Measurements from ENCODE around the gene RNF182.

DNA sequence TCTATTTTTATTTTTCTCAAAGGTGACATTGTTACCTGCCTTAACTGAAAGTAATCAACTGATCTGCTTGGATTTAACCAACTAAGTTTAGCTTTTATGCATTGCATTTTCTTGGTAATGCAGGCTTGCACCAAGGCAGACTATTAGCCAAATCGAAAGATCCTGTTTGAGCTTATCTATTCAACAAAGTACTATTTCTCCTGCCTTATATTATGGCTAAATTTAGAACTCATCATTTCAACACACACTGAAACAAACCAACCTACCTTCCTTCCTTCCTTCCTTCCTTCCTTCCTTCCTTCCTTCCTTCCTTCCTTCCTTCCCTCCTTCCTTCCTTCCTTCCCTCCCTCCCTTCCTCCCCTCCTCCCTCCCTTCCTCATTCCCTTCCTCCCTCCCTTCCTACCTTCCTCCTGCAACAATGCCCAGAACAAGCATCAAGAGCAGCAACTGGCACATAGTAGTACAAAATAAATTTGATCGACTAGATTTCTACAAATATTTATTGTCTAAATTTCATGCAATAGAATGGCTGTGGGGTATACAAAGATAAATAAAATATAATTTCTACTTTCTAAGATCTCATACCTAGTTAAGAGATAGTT, 17.0 kb upstream of the RNF182 start:
- TF ChIP-seq TAF1 (IDR thresholded peaks at IDR 0.05; ENCODE audit: borderline replicate concordance, insufficient read depth, low read length) (no peak), POLR2AphosphoS5 (IDR thresholded peaks at IDR 0.05; ENCODE audit: low read depth, low read length) (no peak)
- TF ChIP-seq, protein P1, sequence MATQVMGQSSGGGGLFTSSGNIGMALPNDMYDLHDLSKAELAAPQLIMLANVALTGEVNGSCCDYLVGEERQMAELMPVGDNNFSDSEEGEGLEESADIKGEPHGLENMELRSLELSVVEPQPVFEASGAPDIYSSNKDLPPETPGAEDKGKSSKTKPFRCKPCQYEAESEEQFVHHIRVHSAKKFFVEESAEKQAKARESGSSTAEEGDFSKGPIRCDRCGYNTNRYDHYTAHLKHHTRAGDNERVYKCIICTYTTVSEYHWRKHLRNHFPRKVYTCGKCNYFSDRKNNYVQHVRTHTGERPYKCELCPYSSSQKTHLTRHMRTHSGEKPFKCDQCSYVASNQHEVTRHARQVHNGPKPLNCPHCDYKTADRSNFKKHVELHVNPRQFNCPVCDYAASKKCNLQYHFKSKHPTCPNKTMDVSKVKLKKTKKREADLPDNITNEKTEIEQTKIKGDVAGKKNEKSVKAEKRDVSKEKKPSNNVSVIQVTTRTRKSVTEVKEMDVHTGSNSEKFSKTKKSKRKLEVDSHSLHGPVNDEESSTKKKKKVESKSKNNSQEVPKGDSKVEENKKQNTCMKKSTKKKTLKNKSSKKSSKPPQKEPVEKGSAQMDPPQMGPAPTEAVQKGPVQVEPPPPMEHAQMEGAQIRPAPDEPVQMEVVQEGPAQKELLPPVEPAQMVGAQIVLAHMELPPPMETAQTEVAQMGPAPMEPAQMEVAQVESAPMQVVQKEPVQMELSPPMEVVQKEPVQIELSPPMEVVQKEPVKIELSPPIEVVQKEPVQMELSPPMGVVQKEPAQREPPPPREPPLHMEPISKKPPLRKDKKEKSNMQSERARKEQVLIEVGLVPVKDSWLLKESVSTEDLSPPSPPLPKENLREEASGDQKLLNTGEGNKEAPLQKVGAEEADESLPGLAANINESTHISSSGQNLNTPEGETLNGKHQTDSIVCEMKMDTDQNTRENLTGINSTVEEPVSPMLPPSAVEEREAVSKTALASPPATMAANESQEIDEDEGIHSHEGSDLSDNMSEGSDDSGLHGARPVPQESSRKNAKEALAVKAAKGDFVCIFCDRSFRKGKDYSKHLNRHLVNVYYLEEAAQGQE (IDR thresholded peaks at IDR 0.05; ENCODE audit: insufficient read depth in 1 of 2, low read depth in 2 of 2, low read length in 2 of 2) = no peak
